ENCODE results near the gene FKBP11. TPM values are rescaled to one million over a fixed set of nuclear protein-coding genes. Genes with fewer than 3 reads are reported as not detected.

FKBP11 gene
- polyA plus RNA-seq (24.5 and 24.9 TPM in 2 replicates), polyA minus RNA-seq (20.1 and 23.6 TPM in 2 replicates)

- Histone ChIP-seq H4K20me1 (ENCODE audit: insufficient read depth) (no peaks in the 10 kb centered on the region), H3K9me3 (ENCODE audit: low read length) (no peaks in the 10 kb centered on the region), H3K4me2 (ENCODE audit: low read length) (no peak within 1 kb of the TSS), H3K9ac (ENCODE audit: low read length) (no peak within 1 kb of the TSS), H3K36me3 (ENCODE audit: insufficient read depth, low read length) (peaks cover 7% of the 10 kb centered on the region), H3K27ac (ENCODE audit: low read length) (no peak within 1 kb of the TSS), H3K27me3 (ENCODE audit: insufficient read depth, low read depth, low read length) (no peaks in the 10 kb centered on the region), H3F3A (ENCODE audit: insufficient read depth, low read length, poor library complexity, severe bottlenecking) (no peaks in the 10 kb centered on the region), H3K9me2 (ENCODE audit: insufficient read depth, low read length) (no peaks in the 10 kb centered on the region), H2AFZ (ENCODE audit: low read depth, low read length) (no peak within 1 kb of the TSS), H3K79me2 (replicated peaks; ENCODE audit: insufficient read depth, low read length) (no peaks in the 10 kb centered on the region), H3K4me3 (ENCODE audit: low read length) (no peak within 1 kb of the TSS)
- peak; percentile 9 for TF ChIP-seq POLR2AphosphoS5 (IDR thresholded peaks at IDR 0.05)
- TF ChIP-seq EP300 (conservative IDR thresholded peaks at IDR 0.05; ENCODE audit: poor library complexity, severe bottlenecking), result no peak
- TF ChIP-seq MXI1 (conservative IDR thresholded peaks at IDR 0.05; ENCODE audit: poor library complexity, severe bottlenecking), result no peak
- TF ChIP-seq, protein P1, sequence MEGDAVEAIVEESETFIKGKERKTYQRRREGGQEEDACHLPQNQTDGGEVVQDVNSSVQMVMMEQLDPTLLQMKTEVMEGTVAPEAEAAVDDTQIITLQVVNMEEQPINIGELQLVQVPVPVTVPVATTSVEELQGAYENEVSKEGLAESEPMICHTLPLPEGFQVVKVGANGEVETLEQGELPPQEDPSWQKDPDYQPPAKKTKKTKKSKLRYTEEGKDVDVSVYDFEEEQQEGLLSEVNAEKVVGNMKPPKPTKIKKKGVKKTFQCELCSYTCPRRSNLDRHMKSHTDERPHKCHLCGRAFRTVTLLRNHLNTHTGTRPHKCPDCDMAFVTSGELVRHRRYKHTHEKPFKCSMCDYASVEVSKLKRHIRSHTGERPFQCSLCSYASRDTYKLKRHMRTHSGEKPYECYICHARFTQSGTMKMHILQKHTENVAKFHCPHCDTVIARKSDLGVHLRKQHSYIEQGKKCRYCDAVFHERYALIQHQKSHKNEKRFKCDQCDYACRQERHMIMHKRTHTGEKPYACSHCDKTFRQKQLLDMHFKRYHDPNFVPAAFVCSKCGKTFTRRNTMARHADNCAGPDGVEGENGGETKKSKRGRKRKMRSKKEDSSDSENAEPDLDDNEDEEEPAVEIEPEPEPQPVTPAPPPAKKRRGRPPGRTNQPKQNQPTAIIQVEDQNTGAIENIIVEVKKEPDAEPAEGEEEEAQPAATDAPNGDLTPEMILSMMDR (IDR thresholded peaks at IDR 0.05; ENCODE audit: poor library complexity, severe bottlenecking), result no peak
These were observed at the start of gene FKBP11 for GRCh38 chr12:48925304-48926011. Gene FKBP11 (minus strand): TSS chr12:48925492. CDS start chr12:48925428, 64 bp downstream.

- Histone ChIP-seq H3K9ac (ENCODE audit: low read length) (no peak overlapping the region), H3K27ac (ENCODE audit: low read length) (no peak overlapping the region), H3K4me3 (ENCODE audit: low read length) (no peak overlapping the region), H2AFZ (ENCODE audit: low read depth, low read length) (no peak overlapping the region), H3K4me2 (ENCODE audit: low read length) (no peak overlapping the region), H3K36me3 (ENCODE audit: insufficient read depth, low read length) (no peaks in the 10 kb centered on the region), H4K20me1 (ENCODE audit: insufficient read depth) (no peaks in the 10 kb centered on the region), H3K27me3 (ENCODE audit: insufficient read depth, low read depth, low read length) (peaks cover 100% of the 10 kb centered on the region), H3F3A (ENCODE audit: insufficient read depth, low read length, poor library complexity, severe bottlenecking) (no peaks in the 10 kb centered on the region), H3K79me2 (replicated peaks; ENCODE audit: insufficient read depth, low read length) (no peaks in the 10 kb centered on the region), H3K9me3 (ENCODE audit: low read length) (no peaks in the 10 kb centered on the region), H3K9me2 (ENCODE audit: insufficient read depth, low read length) (no peaks in the 10 kb centered on the region)
- TF ChIP-seq EZH2 (IDR thresholded peaks at IDR 0.05; ENCODE audit: borderline replicate concordance, insufficient read depth, low read length, poor library complexity, severe bottlenecking) (peak; percentile 66), RAD21 (conservative IDR thresholded peaks at IDR 0.05) (no peak), SMC3 (conservative IDR thresholded peaks at IDR 0.05; ENCODE audit: poor library complexity) (no peak)
- TF ChIP-seq, protein P1 (IDR thresholded peaks at IDR 0.05; ENCODE audit: poor library complexity, severe bottlenecking), result peak; percentile 49
These were observed 48.8 kb upstream of the FKBP11 start for GRCh38 chr12:48973941-48974673.

DNA sequence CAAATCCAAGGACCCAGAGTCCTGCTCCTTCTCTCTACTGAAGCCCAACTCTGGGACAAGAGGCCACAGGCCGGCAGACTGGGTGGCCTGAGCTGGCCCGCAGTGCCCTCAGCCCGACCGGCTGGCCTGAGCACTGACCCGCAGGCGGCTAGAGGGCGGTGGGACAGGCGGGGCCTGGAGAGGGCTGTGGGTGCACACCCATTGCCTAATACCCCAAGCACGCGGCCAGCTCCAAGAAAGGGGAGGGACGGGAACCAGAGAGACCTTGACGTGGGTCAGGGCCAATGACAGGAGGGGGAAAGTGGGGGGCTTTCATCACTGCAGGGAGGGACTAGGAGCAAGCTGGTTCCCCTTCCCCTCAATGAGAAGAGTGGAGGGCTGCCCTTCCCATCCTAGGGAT lies 48.2 kb upstream of the FKBP11 start:
- H3K9ac ChIP-seq (ENCODE audit: low read length), result no peak overlapping the region
- no peaks in the 10 kb centered on the region for H3K79me2 ChIP-seq (replicated peaks; ENCODE audit: insufficient read depth, low read length)
- no peaks in the 10 kb centered on the region for H3K9me3 ChIP-seq (ENCODE audit: low read length)
- H3K4me2 ChIP-seq (ENCODE audit: low read length), result no peak overlapping the region
- peaks cover 100% of the 10 kb centered on the region for H3K27me3 ChIP-seq (ENCODE audit: insufficient read depth, low read depth, low read length)
- no peaks in the 10 kb centered on the region for H4K20me1 ChIP-seq (ENCODE audit: insufficient read depth)
- no peak overlapping the region for H3K27ac ChIP-seq (ENCODE audit: low read length)
- H3K9me2 ChIP-seq (ENCODE audit: insufficient read depth, low read length), result no peaks in the 10 kb centered on the region
- no peak overlapping the region for H3K4me3 ChIP-seq (ENCODE audit: low read length)
- TF ChIP-seq MXI1 (conservative IDR thresholded peaks at IDR 0.05; ENCODE audit: poor library complexity, severe bottlenecking) (no peak), POLR2AphosphoS5 (IDR thresholded peaks at IDR 0.05) (no peak), EP300 (conservative IDR thresholded peaks at IDR 0.05; ENCODE audit: poor library complexity, severe bottlenecking) (no peak), TAF1 (IDR thresholded peaks at IDR 0.05; ENCODE audit: low read depth) (no peak), RAD21 (conservative IDR thresholded peaks at IDR 0.05) (no peak), EZH2 (IDR thresholded peaks at IDR 0.05; ENCODE audit: borderline replicate concordance, insufficient read depth, low read length, poor library complexity, severe bottlenecking) (no peak), REST (IDR thresholded peaks at IDR 0.05; ENCODE audit: borderline replicate concordance) (no peak), SMC3 (conservative IDR thresholded peaks at IDR 0.05; ENCODE audit: poor library complexity) (no peak)
- TF ChIP-seq, protein P1 (IDR thresholded peaks at IDR 0.05; ENCODE audit: poor library complexity, severe bottlenecking), result no peak
- no peaks in the 10 kb centered on the region for H3K36me3 ChIP-seq (ENCODE audit: insufficient read depth, low read length)
- H2AFZ ChIP-seq (ENCODE audit: low read depth, low read length), result no peak overlapping the region
- no peaks in the 10 kb centered on the region for H3F3A ChIP-seq (ENCODE audit: insufficient read depth, low read length, poor library complexity, severe bottlenecking)

Measured in neural cell (in vitro differentiated cells).